Measurements from ENCODE around the gene PRMT7. TPM values are rescaled to one million over a fixed set of nuclear protein-coding genes. Genes with fewer than 3 reads are reported as not detected.

Gene PRMT7
- total and polyA plus RNA-seq, 2 experiments from 2014 or later = 27.2 to 49.6 TPM

GRCh38 chr16:68406458-68407152 lies 95.8 kb downstream of the PRMT7 start:
- no peaks in the 10 kb centered on the region for H3K9me3 ChIP-seq (ENCODE audit: low read depth)
- peak; percentile 76 for DNase-seq
- H3K79me2 ChIP-seq (ENCODE audit: insufficient read depth) = no peaks in the 10 kb centered on the region
- no peaks in the 10 kb centered on the region for H4K20me1 ChIP-seq (ENCODE audit: insufficient read depth)
- 6 to 9% methylated on average over 17 of the region's 17 CpGs for WGBS, 2 experiments (ENCODE audit: low coverage in 1 of 2, low lambda C conversion rate in 2 of 2, missing lambda C conversion rate in 2 of 2)
- peak overlapping the region; percentile 64 for H3K4me3 ChIP-seq
- peak overlapping the region; percentile 90 for H3K4me2 ChIP-seq (ENCODE audit: unreplicated experiment)
- peak overlapping the region; percentile 74 for H2AFZ ChIP-seq
- TF ChIP-seq EZH2 (IDR thresholded peaks at IDR 0.05; ENCODE audit: insufficient read depth, poor library complexity, severe bottlenecking) (no peak), EZH2phosphoT487 (IDR thresholded peaks at IDR 0.05; ENCODE audit: insufficient read depth, low read depth) (no peak)
- H3K27me3 ChIP-seq (replicated peaks; ENCODE audit: insufficient read depth) = no peaks in the 10 kb centered on the region
- no peaks in the 10 kb centered on the region for H3K9me2 ChIP-seq (ENCODE audit: insufficient read depth)
- H3K4me1 ChIP-seq (ENCODE audit: insufficient read depth) = peaks cover 35% of the 10 kb centered on the region
- in situ Hi-C loops (cut with MboI) = no loop called here
- peaks cover 31% of the 10 kb centered on the region for H3F3A ChIP-seq (ENCODE audit: insufficient read depth)
- H3K36me3 ChIP-seq (ENCODE audit: low read depth) = no peaks in the 10 kb centered on the region
- 0 out of 2 replicates have a peak overlapping the region, but pooled peaks have one; percentile 16 for H3K27ac ChIP-seq
- peak overlapping the region; percentile 22; the same call in 1 of the 2 replicates for H3K9ac ChIP-seq

Small RNA genes lying within 50 kb of the gene (small RNA-seq; reads per million reads assigned to genes)
- gene RNU4-30P (ENCODE audit: low read depth, low replicate concordance) (not detected), gene RNU6-1262P (ENCODE audit: low read depth, low replicate concordance) (not detected)

Other genes starting within 250 kb of the PRMT7 start
- gene NFATC3, start 225.6 kb upstream of the PRMT7 start, total RNA-seq (2014; rRNA removed; shearing (Covaris generic)) = 14.2 and 17.5 TPM in 2 replicates
- gene NFATC3, start 225.6 kb upstream of the PRMT7 start, polyA plus RNA-seq (2016; fragmentation: Nextera tagmentation; extraction: Ambion mirVana) = 10.2 and 12.3 TPM in 2 replicates
- gene ESRP2, start 74.9 kb upstream of the PRMT7 start, total RNA-seq (2014; rRNA removed; shearing (Covaris generic)) = 0.32 TPM in 1 of 2 replicates, not detected in the other
- 0.34 TPM in 1 of 2 replicates, not detected in the other for gene ESRP2, start 74.9 kb upstream of the PRMT7 start, polyA plus RNA-seq (2016; fragmentation: Nextera tagmentation; extraction: Ambion mirVana)
- gene PLA2G15, start 65.6 kb upstream of the PRMT7 start, total RNA-seq (2014; rRNA removed; shearing (Covaris generic)) = 36.2 and 47.6 TPM in 2 replicates
- gene PLA2G15, start 65.6 kb upstream of the PRMT7 start, polyA plus RNA-seq (2016; fragmentation: Nextera tagmentation; extraction: Ambion mirVana) = 24.8 and 26.0 TPM in 2 replicates
- 20.9 and 53.7 TPM in 2 replicates for gene SLC7A6, start 46.5 kb upstream of the PRMT7 start, total RNA-seq (2014; rRNA removed; shearing (Covaris generic))
- 15.8 and 17.3 TPM in 2 replicates for gene SLC7A6, start 46.5 kb upstream of the PRMT7 start, polyA plus RNA-seq (2016; fragmentation: Nextera tagmentation; extraction: Ambion mirVana)
- gene SLC7A6OS, start 73 bp upstream of the PRMT7 start, total RNA-seq (2014; rRNA removed; shearing (Covaris generic)) = 8.5 and 11.9 TPM in 2 replicates
- 13.4 and 15.8 TPM in 2 replicates for gene SLC7A6OS, start 73 bp upstream of the PRMT7 start, polyA plus RNA-seq (2016; fragmentation: Nextera tagmentation; extraction: Ambion mirVana)
- 0.32 TPM in 1 of 2 replicates, not detected in the other for gene SMPD3, start 137.5 kb downstream of the PRMT7 start, total RNA-seq (2014; rRNA removed; shearing (Covaris generic))
- 0.24 and 0.32 TPM in 2 replicates for gene SMPD3, start 137.5 kb downstream of the PRMT7 start, polyA plus RNA-seq (2016; fragmentation: Nextera tagmentation; extraction: Ambion mirVana)
- 20.6 and 52.4 TPM in 2 replicates for gene ZFP90, start 228.3 kb downstream of the PRMT7 start, total RNA-seq (2014; rRNA removed; shearing (Covaris generic))
- 11.9 and 15.6 TPM in 2 replicates for gene ZFP90, start 228.3 kb downstream of the PRMT7 start, polyA plus RNA-seq (2016; fragmentation: Nextera tagmentation; extraction: Ambion mirVana)